HG03159 (cell line): ENCODE data around the gene ODAD2.

Experiments
- ATAC-seq: cut with Tn5 transposase; IDR thresholded peaks from one replicate; pipeline ENCODE4 v1.9.1; 2021; ENCODE audit warnings: mild to moderate bottlenecking, moderate library complexity; ENCODE audit not compliant: unreplicated experiment

The ODAD2 gene

GRCh38 chr10:27774831-27775230 is 224.0 kb downstream of the ODAD2 start:
- no peak for ATAC-seq

GRCh38 chr10:27771231-27771630 is 227.6 kb downstream of the ODAD2 start:
- ATAC-seq, result no peak

GRCh38 chr10:27770181-27770580 is 228.7 kb downstream of the ODAD2 start:
- no peak for ATAC-seq
